ENCODE results near the gene MRPL14. TPM values are rescaled to one million over a fixed set of nuclear protein-coding genes. Genes with fewer than 3 reads are reported as not detected.
A peak's percentile ranks its signal among the peaks of the same experiment; 100 is the strongest.

The MRPL14 gene
- total RNA-seq, 2 experiments from 2014 or later, result 51.3 to 87.2 TPM

DNA sequence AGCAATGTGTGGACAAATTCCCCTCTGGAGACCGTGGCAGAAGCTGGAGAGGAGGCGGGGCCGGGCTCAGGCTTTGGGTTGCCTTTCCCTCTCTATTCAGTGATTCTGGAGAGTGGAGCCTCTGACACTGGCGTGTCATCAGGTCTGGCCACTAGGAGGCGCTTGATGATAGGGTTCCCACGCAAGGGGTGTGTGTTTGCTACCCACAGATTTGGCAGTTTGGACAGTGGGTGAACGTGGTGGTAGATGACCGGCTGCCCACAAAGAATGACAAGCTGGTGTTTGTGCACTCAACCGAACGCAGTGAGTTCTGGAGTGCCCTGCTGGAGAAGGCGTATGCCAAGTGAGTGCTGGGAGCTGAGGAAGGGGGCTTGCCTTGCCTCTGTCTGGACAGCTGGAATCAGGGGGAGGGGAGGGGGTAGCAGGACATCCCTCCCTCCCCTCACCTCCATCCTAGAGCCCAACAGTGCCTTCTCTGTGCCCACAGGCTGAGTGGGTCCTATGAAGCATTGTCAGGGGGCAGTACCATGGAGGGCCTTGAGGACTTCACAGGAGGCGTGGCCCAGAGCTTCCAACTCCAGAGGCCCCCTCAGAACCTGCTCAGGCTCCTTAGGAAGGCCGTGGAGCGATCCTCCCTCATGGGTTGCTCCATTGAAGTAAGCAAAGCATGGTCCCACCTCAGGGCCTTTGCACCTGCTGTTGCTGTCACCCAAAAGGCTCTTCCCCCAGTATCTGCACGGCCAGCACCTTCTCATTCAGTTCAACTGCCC is 45.7 kb upstream of the MRPL14 start:
- no peak for TF ChIP-seq EZH2phosphoT487 (IDR thresholded peaks at IDR 0.05; ENCODE audit: borderline replicate concordance, low read depth, low read length)
- TF ChIP-seq, protein P1, sequence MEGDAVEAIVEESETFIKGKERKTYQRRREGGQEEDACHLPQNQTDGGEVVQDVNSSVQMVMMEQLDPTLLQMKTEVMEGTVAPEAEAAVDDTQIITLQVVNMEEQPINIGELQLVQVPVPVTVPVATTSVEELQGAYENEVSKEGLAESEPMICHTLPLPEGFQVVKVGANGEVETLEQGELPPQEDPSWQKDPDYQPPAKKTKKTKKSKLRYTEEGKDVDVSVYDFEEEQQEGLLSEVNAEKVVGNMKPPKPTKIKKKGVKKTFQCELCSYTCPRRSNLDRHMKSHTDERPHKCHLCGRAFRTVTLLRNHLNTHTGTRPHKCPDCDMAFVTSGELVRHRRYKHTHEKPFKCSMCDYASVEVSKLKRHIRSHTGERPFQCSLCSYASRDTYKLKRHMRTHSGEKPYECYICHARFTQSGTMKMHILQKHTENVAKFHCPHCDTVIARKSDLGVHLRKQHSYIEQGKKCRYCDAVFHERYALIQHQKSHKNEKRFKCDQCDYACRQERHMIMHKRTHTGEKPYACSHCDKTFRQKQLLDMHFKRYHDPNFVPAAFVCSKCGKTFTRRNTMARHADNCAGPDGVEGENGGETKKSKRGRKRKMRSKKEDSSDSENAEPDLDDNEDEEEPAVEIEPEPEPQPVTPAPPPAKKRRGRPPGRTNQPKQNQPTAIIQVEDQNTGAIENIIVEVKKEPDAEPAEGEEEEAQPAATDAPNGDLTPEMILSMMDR (conservative IDR thresholded peaks at IDR 0.05; ENCODE audit: low read length), result peak; percentile 98
- Histone ChIP-seq H3K27ac (ENCODE audit: low read depth, low read length, poor library complexity, severe bottlenecking) (no peak overlapping the region), H4K20me1 (ENCODE audit: insufficient read depth, low read length) (no peaks in the 10 kb centered on the region), H3K9me3 (ENCODE audit: low read length) (no peaks in the 10 kb centered on the region), H3K79me2 (ENCODE audit: insufficient read depth, low read depth, low read length) (no peaks in the 10 kb centered on the region), H3K4me1 (ENCODE audit: insufficient read depth, low read length, poor library complexity, severe bottlenecking) (no peaks in the 10 kb centered on the region), H2AFZ (ENCODE audit: low read length) (no peak overlapping the region), H3K4me2 (ENCODE audit: low read length) (no peak overlapping the region), H3K36me3 (ENCODE audit: insufficient read depth, low read length) (no peaks in the 10 kb centered on the region), H3K9me2 (ENCODE audit: insufficient read depth, low read length) (no peaks in the 10 kb centered on the region), H3K4me3 (ENCODE audit: low read depth, low read length, poor library complexity, severe bottlenecking) (no peak overlapping the region)
- intact Hi-C loops (cut with micrococcal nuclease; ENCODE audit: unreplicated experiment), result loop anchor here (1.0 kb wide), 3 partner anchors 61 to 165 kb away; no protein-coding TSS in a partner anchor
- ChIA-PET POLR2A (no interaction called here), CTCF (ENCODE audit: unreplicated experiment) (interaction anchor here (0.9 to 1.3 kb wide), 3 partner anchors 49 to 84 kb away, joined by 3 to 6 read pairs (median 4); no protein-coding TSS in a partner anchor)
- BruUV-seq (replicated peaks), result no TSS peak
- peak; percentile 82 for DNase-seq (ENCODE audit: low spot score)

- no peak overlapping the region for H2AFZ ChIP-seq (ENCODE audit: low read length)
- TF ChIP-seq EZH2phosphoT487 (IDR thresholded peaks at IDR 0.05; ENCODE audit: borderline replicate concordance, low read depth, low read length), result no peak
- TF ChIP-seq, protein P1 (conservative IDR thresholded peaks at IDR 0.05; ENCODE audit: low read length), result no peak
- no peaks in the 10 kb centered on the region for H3K79me2 ChIP-seq (ENCODE audit: insufficient read depth, low read depth, low read length)
- ChIA-PET CTCF (ENCODE audit: unreplicated experiment) (interaction anchor here (0.9 to 1.3 kb wide), 3 partner anchors 50 to 85 kb away, joined by 3 to 6 read pairs (median 4); no protein-coding TSS in a partner anchor), POLR2A (no interaction called here)
- no peaks in the 10 kb centered on the region for H3K4me1 ChIP-seq (ENCODE audit: insufficient read depth, low read length, poor library complexity, severe bottlenecking)
- intact Hi-C loops (cut with micrococcal nuclease; ENCODE audit: unreplicated experiment), result loop anchor here (1.0 kb wide), 3 partner anchors 62 to 166 kb away; no protein-coding TSS in a partner anchor
- no TSS peak for BruUV-seq (replicated peaks)
- no peak overlapping the region for H3K4me3 ChIP-seq (ENCODE audit: low read depth, low read length, poor library complexity, severe bottlenecking)
- no peak overlapping the region for H3K4me2 ChIP-seq (ENCODE audit: low read length)
- no peaks in the 10 kb centered on the region for H3K9me3 ChIP-seq (ENCODE audit: low read length)
- no peaks in the 10 kb centered on the region for H3K36me3 ChIP-seq (ENCODE audit: insufficient read depth, low read length)
- H3K27ac ChIP-seq (ENCODE audit: low read depth, low read length, poor library complexity, severe bottlenecking), result no peak overlapping the region
- no peak for DNase-seq (ENCODE audit: low spot score)
- H3K9me2 ChIP-seq (ENCODE audit: insufficient read depth, low read length), result no peaks in the 10 kb centered on the region
- no peaks in the 10 kb centered on the region for H4K20me1 ChIP-seq (ENCODE audit: insufficient read depth, low read length)
Observed at GRCh38 chr6:44171899-44172546, 44.8 kb upstream of the MRPL14 start.

Data from OCI-LY7 (cell line).